ENCODE results near the gene FGD6. TPM values are rescaled to one million over a fixed set of nuclear protein-coding genes. Genes with fewer than 3 reads are reported as not detected.

The FGD6 gene
- total and polyA plus RNA-seq, 2 experiments from 2014 or later = 12.9 to 32.4 TPM

DNA sequence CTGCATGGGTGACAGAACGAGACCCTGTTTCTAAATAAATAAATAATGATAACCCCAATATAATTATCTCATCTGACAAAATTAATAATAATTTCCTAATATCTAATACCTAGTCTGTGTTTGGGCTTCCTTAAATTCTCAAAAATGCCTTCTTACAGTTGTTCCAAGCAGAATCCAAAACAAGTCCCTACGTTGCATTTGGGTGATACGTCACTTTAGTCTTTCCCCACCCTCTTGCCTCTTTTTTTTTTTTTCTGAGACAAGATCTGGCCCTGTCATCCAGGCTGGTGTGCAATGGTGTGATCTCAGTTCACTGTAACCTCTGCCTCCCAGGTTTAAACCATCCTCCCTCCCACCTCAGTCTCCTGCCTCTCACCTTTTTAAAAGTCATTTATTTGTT, 27.1 kb upstream of the FGD6 start:
- ATAC-seq (no peak), DNase-seq (ENCODE audit: low spot score) (no peak)
- Histone ChIP-seq H3K27ac (ENCODE audit: low read depth) (no peak overlapping the region), H3F3A (replicated peaks; ENCODE audit: low read depth) (no peaks in the 10 kb centered on the region), H3K36me3 (ENCODE audit: insufficient read depth) (no peaks in the 10 kb centered on the region), H3K79me2 (replicated peaks; ENCODE audit: insufficient read depth) (peaks cover 98% of the 10 kb centered on the region), H3K27me3 (ENCODE audit: insufficient read depth) (no peaks in the 10 kb centered on the region), H3K9me2 (ENCODE audit: insufficient read depth) (no peaks in the 10 kb centered on the region), H2AFZ (no peak overlapping the region), H3K4me2 (no peak overlapping the region), H3K4me3 (no peak overlapping the region), H4K20me1 (replicated peaks; ENCODE audit: insufficient read depth) (peaks cover 23% of the 10 kb centered on the region), H3K4me1 (ENCODE audit: insufficient read depth) (peaks cover 7% of the 10 kb centered on the region; the same call in 1 of the 2 replicates)
- Mint-ChIP-seq H3K4me3 (no peak overlapping the region), H3K36me3 (ENCODE audit: low read depth) (peaks cover 31% of the 10 kb centered on the region; the same call in 2 of the 3 replicates), H3K9me3 (no peaks in the 10 kb centered on the region), H3K27me3 (ENCODE audit: insufficient read depth, low read depth, poor library complexity) (peaks cover 3% of the 10 kb centered on the region), H3K4me1 (peaks cover 5% of the 10 kb centered on the region), H3K27ac (0 out of 2 replicates have a peak overlapping the region, but pooled peaks have one; percentile 62)
- TF ChIP-seq STAT1 (IDR thresholded peaks at IDR 0.05; ENCODE audit: unreplicated experiment) = no peak
- TF ChIP-seq, protein P1, sequence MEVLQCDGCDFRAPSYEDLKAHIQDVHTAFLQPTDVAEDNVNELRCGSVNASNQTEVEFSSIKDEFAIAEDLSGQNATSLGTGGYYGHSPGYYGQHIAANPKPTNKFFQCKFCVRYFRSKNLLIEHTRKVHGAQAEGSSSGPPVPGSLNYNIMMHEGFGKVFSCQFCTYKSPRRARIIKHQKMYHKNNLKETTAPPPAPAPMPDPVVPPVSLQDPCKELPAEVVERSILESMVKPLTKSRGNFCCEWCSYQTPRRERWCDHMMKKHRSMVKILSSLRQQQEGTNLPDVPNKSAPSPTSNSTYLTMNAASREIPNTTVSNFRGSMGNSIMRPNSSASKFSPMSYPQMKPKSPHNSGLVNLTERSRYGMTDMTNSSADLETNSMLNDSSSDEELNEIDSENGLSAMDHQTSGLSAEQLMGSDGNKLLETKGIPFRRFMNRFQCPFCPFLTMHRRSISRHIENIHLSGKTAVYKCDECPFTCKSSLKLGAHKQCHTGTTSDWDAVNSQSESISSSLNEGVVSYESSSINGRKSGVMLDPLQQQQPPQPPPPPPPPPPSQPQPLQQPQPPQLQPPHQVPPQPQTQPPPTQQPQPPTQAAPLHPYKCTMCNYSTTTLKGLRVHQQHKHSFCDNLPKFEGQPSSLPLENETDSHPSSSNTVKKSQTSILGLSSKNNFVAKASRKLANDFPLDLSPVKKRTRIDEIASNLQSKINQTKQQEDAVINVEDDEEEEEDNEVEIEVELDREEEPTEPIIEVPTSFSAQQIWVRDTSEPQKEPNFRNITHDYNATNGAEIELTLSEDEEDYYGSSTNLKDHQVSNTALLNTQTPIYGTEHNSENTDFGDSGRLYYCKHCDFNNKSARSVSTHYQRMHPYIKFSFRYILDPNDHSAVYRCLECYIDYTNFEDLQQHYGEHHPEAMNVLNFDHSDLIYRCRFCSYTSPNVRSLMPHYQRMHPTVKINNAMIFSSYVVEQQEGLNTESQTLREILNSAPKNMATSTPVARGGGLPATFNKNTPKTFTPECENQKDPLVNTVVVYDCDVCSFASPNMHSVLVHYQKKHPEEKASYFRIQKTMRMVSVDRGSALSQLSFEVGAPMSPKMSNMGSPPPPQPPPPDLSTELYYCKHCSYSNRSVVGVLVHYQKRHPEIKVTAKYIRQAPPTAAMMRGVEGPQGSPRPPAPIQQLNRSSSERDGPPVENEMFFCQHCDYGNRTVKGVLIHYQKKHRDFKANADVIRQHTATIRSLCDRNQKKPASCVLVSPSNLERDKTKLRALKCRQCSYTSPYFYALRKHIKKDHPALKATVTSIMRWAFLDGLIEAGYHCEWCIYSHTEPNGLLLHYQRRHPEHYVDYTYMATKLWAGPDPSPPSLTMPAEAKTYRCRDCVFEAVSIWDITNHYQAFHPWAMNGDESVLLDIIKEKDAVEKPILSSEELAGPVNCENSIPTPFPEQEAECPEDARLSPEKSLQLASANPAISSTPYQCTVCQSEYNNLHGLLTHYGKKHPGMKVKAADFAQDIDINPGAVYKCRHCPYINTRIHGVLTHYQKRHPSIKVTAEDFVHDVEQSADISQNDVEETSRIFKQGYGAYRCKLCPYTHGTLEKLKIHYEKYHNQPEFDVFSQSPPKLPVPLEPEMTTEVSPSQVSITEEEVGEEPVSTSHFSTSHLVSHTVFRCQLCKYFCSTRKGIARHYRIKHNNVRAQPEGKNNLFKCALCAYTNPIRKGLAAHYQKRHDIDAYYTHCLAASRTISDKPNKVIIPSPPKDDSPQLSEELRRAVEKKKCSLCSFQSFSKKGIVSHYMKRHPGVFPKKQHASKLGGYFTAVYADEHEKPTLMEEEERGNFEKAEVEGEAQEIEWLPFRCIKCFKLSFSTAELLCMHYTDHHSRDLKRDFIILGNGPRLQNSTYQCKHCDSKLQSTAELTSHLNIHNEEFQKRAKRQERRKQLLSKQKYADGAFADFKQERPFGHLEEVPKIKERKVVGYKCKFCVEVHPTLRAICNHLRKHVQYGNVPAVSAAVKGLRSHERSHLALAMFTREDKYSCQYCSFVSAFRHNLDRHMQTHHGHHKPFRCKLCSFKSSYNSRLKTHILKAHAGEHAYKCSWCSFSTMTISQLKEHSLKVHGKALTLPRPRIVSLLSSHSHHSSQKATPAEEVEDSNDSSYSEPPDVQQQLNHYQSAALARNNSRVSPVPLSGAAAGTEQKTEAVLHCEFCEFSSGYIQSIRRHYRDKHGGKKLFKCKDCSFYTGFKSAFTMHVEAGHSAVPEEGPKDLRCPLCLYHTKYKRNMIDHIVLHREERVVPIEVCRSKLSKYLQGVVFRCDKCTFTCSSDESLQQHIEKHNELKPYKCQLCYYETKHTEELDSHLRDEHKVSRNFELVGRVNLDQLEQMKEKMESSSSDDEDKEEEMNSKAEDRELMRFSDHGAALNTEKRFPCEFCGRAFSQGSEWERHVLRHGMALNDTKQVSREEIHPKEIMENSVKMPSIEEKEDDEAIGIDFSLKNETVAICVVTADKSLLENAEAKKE (CRISPR knock-in tag; IDR thresholded peaks at IDR 0.05) = no peak

DNA sequence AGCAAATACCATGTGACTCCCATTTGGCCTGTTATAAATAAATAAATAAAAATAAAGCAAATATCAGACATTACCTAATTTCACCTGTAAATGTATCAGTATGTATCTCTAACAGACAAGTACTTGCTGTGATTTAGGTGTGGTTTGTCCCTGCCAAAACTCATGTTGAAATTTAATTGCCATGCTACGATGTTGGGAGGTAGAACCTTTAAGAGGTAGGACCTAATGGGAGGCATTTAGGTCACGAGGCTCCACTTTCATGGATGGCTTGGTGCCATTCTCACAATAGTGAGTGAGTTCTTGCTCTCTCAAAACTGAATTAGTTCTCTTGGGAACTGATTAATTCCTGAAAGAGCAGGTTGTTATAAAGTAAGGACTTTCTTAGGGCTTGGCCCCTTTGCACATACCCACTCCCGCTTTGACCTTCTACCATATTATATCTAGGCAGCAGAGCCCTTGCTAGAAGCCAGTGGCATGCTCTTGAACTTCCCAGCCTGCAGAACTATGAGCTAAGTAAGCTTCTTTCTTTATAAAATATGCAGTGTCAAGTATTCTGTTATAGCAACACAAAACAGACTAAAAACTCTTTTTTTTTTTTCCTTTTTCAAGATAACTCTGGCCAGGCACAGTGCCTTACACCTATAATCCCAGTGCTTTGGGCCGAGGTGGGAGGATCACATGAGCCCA, 26.4 kb upstream of the FGD6 start:
- H3K4me1 Mint-ChIP-seq = peaks cover 4% of the 10 kb centered on the region; the same call in 2 of the 3 replicates
- Histone ChIP-seq H3K4me3 (no peak overlapping the region), H3K27ac (ENCODE audit: low read depth) (0 out of 2 replicates have a peak overlapping the region, but pooled peaks have one; percentile 23), H3K27me3 (ENCODE audit: insufficient read depth) (no peaks in the 10 kb centered on the region), H3K4me1 (ENCODE audit: insufficient read depth) (peaks cover under 1% of the 10 kb centered on the region; the same call in 1 of the 2 replicates), H3F3A (replicated peaks; ENCODE audit: low read depth) (no peaks in the 10 kb centered on the region), H3K4me2 (no peak overlapping the region), H3K9me2 (ENCODE audit: insufficient read depth) (no peaks in the 10 kb centered on the region), H2AFZ (no peak overlapping the region), H3K36me3 (ENCODE audit: insufficient read depth) (no peaks in the 10 kb centered on the region), H3K79me2 (replicated peaks; ENCODE audit: insufficient read depth) (peaks cover 98% of the 10 kb centered on the region), H4K20me1 (replicated peaks; ENCODE audit: insufficient read depth) (peaks cover 23% of the 10 kb centered on the region)
- H3K27me3 Mint-ChIP-seq (ENCODE audit: insufficient read depth, low read depth, poor library complexity) = peaks cover 2% of the 10 kb centered on the region
- no peak overlapping the region for H3K27ac Mint-ChIP-seq
- no peaks in the 10 kb centered on the region for H3K9me3 Mint-ChIP-seq
- no peak for DNase-seq (ENCODE audit: low spot score)
- no peak for ATAC-seq
- peaks cover 31% of the 10 kb centered on the region; the same call in 2 of the 3 replicates for H3K36me3 Mint-ChIP-seq (ENCODE audit: low read depth)
- H3K4me3 Mint-ChIP-seq = no peak overlapping the region
- TF ChIP-seq ZNF114 (CRISPR knock-in tag; IDR thresholded peaks at IDR 0.05) = no peak
- TF ChIP-seq EZH2phosphoT487 (IDR thresholded peaks at IDR 0.05; ENCODE audit: unreplicated experiment) = no peak
- TF ChIP-seq, protein P1 (CRISPR knock-in tag; IDR thresholded peaks at IDR 0.05) = no peak
- TF ChIP-seq EZH2 (IDR thresholded peaks at IDR 0.05; ENCODE audit: low read depth, unreplicated experiment) = no peak
